ENCODE measurements around the gene GLRX3.
"Not testable (repeated sequence)": the region's sequence is repeated elsewhere in the genome, so short reads cannot be mapped to it uniquely, and the experiment has no call there.

- not testable (repeated sequence) for TF ChIP-seq POLR2A, CTCF (IDR thresholded peaks at IDR 0.05)
Measured at GRCh38 chr10:130108146-130108545, 28.0 kb upstream of the GLRX3 start.

All from uterus (tissue), 2 donors.